Stimulated activated CD4-positive, alpha-beta T cell treated with anti-CD3 and anti-CD28 coated beads, Interleukin-2, amount 100 ng/mL, for 4 hours (primary cell): Measurements from ENCODE around the gene AJAP1.
"Not testable (repeated sequence)": the region's sequence is repeated elsewhere in the genome, so short reads cannot be mapped to it uniquely, and the experiment has no call there.

Experiments
- DNase-seq: peaks from one replicate; pipeline ENCODE4 v3.0.0-alpha.2; 2020; ENCODE audit warnings: low read depth

AJAP1 gene

GRCh38 chr1:4653796-4654725 is at the start of gene AJAP1:
Gene AJAP1 (plus strand): TSS chr1:4654609. CDS start chr1:4655426, 817 bp downstream.
- no peak for DNase-seq

- no peak for DNase-seq
These were observed 49.3 kb upstream of the AJAP1 start for GRCh38 chr1:4605158-4605557.

GRCh38 chr1:4611563-4612341 is 42.7 kb upstream of the AJAP1 start:
- no peak for DNase-seq

GRCh38 chr1:4612991-4613390 is 41.4 kb upstream of the AJAP1 start:
- DNase-seq: no peak

GRCh38 chr1:4613606-4614370 is 40.6 kb upstream of the AJAP1 start:
- no peak for DNase-seq

GRCh38 chr1:4614371-4615137 is 39.9 kb upstream of the AJAP1 start:
- no peak for DNase-seq

GRCh38 chr1:4615138-4615470 is 39.3 kb upstream of the AJAP1 start:
- no peak for DNase-seq

- DNase-seq: no peak
These were observed 38.9 kb upstream of the AJAP1 start for GRCh38 chr1:4615501-4615900.

GRCh38 chr1:4616831-4617465 is 37.5 kb upstream of the AJAP1 start:
- no peak for DNase-seq

GRCh38 chr1:4617506-4617905 is 36.9 kb upstream of the AJAP1 start:
- no peak for DNase-seq

GRCh38 chr1:4618827-4619226 is 35.6 kb upstream of the AJAP1 start:
- not testable (repeated sequence) for DNase-seq

GRCh38 chr1:4621646-4622045 is 32.8 kb upstream of the AJAP1 start:
- no peak for DNase-seq

GRCh38 chr1:4622821-4623220 is 31.6 kb upstream of the AJAP1 start:
- DNase-seq: no peak

- no peak for DNase-seq
These were observed 30.2 kb upstream of the AJAP1 start for GRCh38 chr1:4624141-4624715.

GRCh38 chr1:4624801-4625200 is 29.6 kb upstream of the AJAP1 start:
- DNase-seq: no peak

GRCh38 chr1:4626061-4626460 is 28.3 kb upstream of the AJAP1 start:
- no peak for DNase-seq

- no peak for DNase-seq
These were observed 27.7 kb upstream of the AJAP1 start for GRCh38 chr1:4626560-4627319.

GRCh38 chr1:4627353-4627752 is 27.1 kb upstream of the AJAP1 start:
- no peak for DNase-seq

GRCh38 chr1:4628992-4629391 is 25.4 kb upstream of the AJAP1 start:
- no peak for DNase-seq

GRCh38 chr1:4630561-4630960 is 23.8 kb upstream of the AJAP1 start:
- no peak for DNase-seq
